ENCODE data around the gene TRIM33.

DNA sequence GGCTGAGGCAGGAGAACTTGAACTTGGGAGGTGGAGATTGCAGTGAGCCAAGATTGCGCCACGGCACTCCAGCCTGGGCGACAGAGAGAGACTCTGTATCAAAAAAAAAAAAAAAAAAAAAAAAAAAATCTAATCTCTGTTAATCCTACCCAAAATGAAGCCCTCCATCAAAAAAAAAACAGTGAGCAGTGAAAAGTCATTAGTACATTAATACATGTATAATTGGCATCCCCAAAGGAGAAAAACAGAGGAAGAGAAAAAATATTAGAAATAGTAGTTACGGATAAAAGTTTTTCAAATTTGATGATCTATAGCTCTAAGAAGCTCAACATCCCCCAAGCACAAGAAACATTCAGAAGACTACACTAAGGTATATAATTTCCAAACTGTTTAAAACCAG lies 71.6 kb downstream of the TRIM33 start:
- TF ChIP-seq, protein P1, sequence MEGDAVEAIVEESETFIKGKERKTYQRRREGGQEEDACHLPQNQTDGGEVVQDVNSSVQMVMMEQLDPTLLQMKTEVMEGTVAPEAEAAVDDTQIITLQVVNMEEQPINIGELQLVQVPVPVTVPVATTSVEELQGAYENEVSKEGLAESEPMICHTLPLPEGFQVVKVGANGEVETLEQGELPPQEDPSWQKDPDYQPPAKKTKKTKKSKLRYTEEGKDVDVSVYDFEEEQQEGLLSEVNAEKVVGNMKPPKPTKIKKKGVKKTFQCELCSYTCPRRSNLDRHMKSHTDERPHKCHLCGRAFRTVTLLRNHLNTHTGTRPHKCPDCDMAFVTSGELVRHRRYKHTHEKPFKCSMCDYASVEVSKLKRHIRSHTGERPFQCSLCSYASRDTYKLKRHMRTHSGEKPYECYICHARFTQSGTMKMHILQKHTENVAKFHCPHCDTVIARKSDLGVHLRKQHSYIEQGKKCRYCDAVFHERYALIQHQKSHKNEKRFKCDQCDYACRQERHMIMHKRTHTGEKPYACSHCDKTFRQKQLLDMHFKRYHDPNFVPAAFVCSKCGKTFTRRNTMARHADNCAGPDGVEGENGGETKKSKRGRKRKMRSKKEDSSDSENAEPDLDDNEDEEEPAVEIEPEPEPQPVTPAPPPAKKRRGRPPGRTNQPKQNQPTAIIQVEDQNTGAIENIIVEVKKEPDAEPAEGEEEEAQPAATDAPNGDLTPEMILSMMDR (conservative IDR thresholded peaks at IDR 0.05; ENCODE audit: low read depth, low read length), result no peak
- no peak for TF ChIP-seq EZH2 (IDR thresholded peaks at IDR 0.05; ENCODE audit: borderline replicate concordance, low read depth, low read length, poor library complexity, severe bottlenecking)
